GM12864 (cell line): ENCODE data around the gene ILKAP.
A peak's percentile ranks its signal among the peaks of the same experiment; 100 is the strongest.

Source experiments
- DNase-seq: peaks from one replicate; pipeline ENCODE4 v3.0.0-alpha.2; 2011; ENCODE audit warnings: low read depth
- H3K4me3 ChIP-seq: 2 replicates; pipeline ENCODE4 v1.5.1; 2011; ENCODE audit warnings: mild to moderate bottlenecking, low read depth, low read length, control low read depth
- TF ChIP-seq, protein P1 (sequence below): IDR thresholded peaks from 2 replicates; pipeline ENCODE4 v1.5.1; 2011; ENCODE audit warnings: low read depth, mild to moderate bottlenecking, moderate library complexity, low read length, control low read depth, inconsistent platforms; ENCODE audit errors: missing control alignments

Gene ILKAP

DNA sequence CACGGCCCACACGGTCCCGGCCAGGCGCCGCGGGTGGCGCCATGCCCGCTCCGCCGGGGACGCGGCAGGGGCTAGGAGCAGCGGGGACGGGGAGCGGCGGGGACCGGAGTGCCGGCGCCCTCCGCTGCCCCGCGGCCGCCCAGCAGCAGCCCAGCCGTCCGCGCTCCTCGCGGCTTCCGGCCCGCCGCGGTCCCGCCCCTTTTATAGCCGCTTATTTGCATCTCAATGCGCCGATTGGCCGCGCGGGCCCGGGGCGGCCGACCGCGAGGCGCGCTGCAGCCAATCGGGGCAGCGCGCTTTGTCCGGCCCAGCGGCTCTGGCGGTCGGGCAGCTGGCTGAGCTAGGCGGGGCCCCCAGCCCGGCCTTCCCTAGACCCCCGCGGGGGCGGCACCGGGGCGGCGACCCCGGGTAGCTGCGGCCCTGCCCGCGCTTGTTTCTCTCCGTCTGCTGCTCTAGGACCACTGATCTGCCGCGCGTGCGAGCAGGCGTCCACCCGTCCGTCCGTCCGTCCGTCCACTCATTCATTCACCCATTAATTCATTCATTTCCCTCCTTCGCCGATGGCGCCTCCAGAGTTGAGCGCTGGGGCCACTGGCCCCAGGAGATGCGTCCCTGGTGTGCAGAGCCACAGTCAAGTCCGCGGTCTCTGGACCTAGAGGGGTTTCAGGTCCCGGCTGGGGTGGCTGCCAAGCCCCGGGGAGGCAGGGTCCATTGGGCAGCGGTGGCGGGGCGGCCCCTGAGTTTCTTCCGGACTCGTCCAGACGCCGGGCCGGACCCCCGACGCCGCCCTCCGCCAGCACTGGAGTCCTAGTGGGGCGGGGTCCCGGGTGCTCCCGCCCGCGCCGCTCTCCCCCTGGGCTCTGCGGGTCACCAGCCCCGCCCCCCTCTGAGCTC lies 36.6 kb upstream of the ILKAP start, which contains the start of gene HES6:
Gene HES6, minus strand, starts transcription at position 176 of the 894 bp plus-strand sequence. Its CDS starts 133 bp downstream, at position 43.
- TF ChIP-seq, protein P1, sequence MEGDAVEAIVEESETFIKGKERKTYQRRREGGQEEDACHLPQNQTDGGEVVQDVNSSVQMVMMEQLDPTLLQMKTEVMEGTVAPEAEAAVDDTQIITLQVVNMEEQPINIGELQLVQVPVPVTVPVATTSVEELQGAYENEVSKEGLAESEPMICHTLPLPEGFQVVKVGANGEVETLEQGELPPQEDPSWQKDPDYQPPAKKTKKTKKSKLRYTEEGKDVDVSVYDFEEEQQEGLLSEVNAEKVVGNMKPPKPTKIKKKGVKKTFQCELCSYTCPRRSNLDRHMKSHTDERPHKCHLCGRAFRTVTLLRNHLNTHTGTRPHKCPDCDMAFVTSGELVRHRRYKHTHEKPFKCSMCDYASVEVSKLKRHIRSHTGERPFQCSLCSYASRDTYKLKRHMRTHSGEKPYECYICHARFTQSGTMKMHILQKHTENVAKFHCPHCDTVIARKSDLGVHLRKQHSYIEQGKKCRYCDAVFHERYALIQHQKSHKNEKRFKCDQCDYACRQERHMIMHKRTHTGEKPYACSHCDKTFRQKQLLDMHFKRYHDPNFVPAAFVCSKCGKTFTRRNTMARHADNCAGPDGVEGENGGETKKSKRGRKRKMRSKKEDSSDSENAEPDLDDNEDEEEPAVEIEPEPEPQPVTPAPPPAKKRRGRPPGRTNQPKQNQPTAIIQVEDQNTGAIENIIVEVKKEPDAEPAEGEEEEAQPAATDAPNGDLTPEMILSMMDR = no peak
- H3K4me3 ChIP-seq = peak within 1 kb of the TSS; percentile 56
- no peak for DNase-seq

- H3K4me3 ChIP-seq = peak overlapping the region; percentile 56
- DNase-seq = no peak
- TF ChIP-seq, protein P1 = no peak
Measured at GRCh38 chr2:238239543-238239862, 36.0 kb upstream of the ILKAP start.

- no peak overlapping the region; the same call in 1 of the 2 replicates for H3K4me3 ChIP-seq
Measured at GRCh38 chr2:238238766-238239542, 35.5 kb upstream of the ILKAP start.

DNA sequence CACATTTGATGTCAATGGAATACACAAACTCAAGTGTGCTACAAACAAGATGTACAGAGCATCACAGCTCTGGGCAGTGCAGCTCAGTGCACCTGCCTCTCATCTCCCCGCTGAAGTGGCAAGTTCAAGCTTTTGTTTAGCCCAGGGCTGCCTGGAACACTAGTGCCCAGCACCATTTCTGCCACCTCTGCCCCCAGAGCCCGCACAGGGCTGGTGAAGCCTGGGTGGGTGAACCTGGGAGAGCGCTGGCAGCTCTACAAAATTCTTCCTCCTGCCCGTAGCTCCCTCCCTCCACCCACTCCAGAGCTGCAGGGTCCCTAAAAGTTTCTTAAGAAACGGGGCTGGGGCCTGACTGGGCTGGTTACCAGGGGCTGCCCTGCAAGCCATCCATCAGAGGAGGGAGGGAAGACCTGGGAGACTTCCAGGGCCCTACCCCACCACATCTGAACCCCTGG lies 34.8 kb upstream of the ILKAP start:
- TF ChIP-seq, protein P1 = no peak
- no peak overlapping the region for H3K4me3 ChIP-seq

More at GRCh38 chr2:238238766-238239542, 35.5 kb upstream of the ILKAP start:
- TF ChIP-seq, protein P1 = peak; percentile 9
- no peak for DNase-seq

DNA sequence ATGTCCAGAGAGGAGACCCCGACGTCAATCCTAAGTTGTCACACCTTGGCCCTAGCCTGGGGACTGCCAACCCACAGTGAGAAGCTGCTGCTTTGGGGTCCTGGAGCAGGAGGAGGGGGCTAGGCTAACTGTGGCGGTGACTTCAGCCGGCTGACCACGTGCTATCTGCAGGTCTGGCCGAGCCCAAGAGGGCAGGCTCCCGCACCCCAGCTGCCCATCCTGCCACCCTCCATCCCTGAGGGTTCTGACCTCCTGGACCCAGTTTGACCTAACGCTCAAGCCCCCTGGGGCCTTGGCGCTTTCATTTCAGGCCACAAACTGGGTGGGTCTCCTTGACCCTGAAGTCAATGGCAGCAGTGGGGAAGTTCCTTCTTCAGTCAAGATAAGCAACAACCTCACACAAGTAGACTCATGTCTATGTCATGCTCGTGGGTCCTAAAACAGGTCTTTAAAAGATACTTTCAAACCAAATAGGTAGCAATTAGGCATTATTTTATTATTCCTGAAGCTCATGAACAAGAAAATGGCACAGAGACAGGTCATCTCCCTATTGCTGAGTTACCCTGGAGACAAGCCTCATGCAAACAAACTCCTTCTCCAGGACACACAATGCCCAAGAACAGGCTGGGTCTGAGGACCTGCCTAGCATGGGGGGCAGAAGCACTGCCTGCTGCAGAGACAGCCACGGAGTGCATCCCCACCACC lies 34.1 kb upstream of the ILKAP start:
- DNase-seq = no peak
- TF ChIP-seq, protein P1 = no peak
- H3K4me3 ChIP-seq = no peak overlapping the region

More for the DNA sequence above, 34.8 kb upstream of the ILKAP start:
- DNase-seq = no peak

DNA sequence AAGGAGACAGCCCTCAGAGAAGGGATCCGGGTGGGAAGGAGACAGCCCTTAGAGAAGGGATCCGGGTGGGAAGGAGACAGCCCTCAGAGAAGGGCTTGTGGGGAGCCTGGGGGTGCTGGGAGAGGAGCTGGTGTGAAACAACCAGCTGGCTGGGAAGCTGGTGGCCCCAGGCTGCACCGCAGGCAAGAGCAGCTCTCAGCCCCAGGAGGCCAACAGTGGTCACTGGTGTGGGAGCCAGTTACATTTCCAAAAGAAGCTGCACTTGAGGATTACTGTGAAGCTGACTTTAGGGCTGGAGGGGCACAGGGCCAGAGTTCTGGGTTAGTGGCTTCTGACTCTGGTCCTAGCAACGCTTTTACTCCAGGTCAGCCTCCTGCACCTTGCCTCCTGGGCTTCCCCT lies 33.1 kb upstream of the ILKAP start:
- TF ChIP-seq, protein P1 = no peak
- DNase-seq = no peak

More for the DNA sequence above, 33.1 kb upstream of the ILKAP start:
- H3K4me3 ChIP-seq = no peak overlapping the region
